Central memory CD8-positive, alpha-beta T cell (primary cell): ENCODE measurements around the gene MCTP1.

Source experiments
- ATAC-seq: fragments of 150-1000 bp; cut with Tn5 transposase; replicated peaks from 2 replicates; pipeline ENCODE4 v1.10.0; 2022; ENCODE audit warnings: mild to moderate bottlenecking, moderate FRiP score, moderate number of reproducible peaks; ENCODE audit not compliant: poor library complexity, severe bottlenecking; ENCODE audit errors: extremely low read depth
- DNase-seq, 2 donors: peaks; one replicate each; pipeline ENCODE4 v3.0.0; 2021; ENCODE audit warnings: low spot score in 2 of 2
- H3K27ac Mint-ChIP-seq: one replicate; pipeline ENCODE4 v1.8.0; 2022; ENCODE audit warnings: low read depth, mild to moderate bottlenecking, moderate library complexity, mixed read lengths
- H3K27me3 Mint-ChIP-seq: one replicate; pipeline ENCODE4 v1.8.0; 2022; ENCODE audit warnings: mixed read lengths
- H3K36me3 Mint-ChIP-seq: one replicate; pipeline ENCODE4 v1.8.0; 2022; ENCODE audit warnings: mild to moderate bottlenecking, moderate library complexity, mixed read lengths; ENCODE audit not compliant: insufficient read depth
- H3K4me1 Mint-ChIP-seq: one replicate; pipeline ENCODE4 v1.8.0; 2022; ENCODE audit warnings: mixed read lengths
- H3K4me3 Mint-ChIP-seq: one replicate; pipeline ENCODE4 v1.8.0; 2022; ENCODE audit warnings: mild to moderate bottlenecking, moderate library complexity, mixed read lengths
- H3K9me3 Mint-ChIP-seq: one replicate; pipeline ENCODE4 v1.8.0; 2022; ENCODE audit warnings: mixed read lengths

MCTP1 gene

DNA sequence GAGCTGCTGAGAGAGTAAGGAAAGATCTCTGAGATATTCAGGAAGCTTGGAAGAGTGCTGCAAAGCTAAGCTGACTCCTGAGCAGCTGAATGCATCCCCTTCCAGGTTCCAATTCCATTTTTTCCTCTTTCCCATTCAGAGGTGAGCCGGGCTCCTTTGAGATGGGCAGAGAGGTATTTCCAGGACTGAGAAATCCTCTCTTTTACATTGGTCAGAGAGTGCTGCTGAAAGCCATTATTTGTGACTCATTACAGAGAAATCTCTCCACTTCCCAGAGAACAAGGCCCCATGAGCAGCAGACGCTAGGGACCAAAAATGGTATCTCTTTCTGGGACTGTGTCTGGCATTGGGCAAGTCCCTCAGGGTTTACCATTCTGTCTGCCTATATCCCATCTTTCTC is 3.7 kb downstream of the MCTP1 start:
- no peaks in the 10 kb centered on the region for H3K36me3 Mint-ChIP-seq
- H3K27me3 Mint-ChIP-seq, result peaks cover 53% of the 10 kb centered on the region
- H3K9me3 Mint-ChIP-seq, result no peaks in the 10 kb centered on the region
- DNase-seq (no peak), ATAC-seq (no peak)
- H3K4me1 Mint-ChIP-seq, result peaks cover 5% of the 10 kb centered on the region
- H3K27ac Mint-ChIP-seq, result no peak overlapping the region
- H3K4me3 Mint-ChIP-seq, result no peak overlapping the region

DNA sequence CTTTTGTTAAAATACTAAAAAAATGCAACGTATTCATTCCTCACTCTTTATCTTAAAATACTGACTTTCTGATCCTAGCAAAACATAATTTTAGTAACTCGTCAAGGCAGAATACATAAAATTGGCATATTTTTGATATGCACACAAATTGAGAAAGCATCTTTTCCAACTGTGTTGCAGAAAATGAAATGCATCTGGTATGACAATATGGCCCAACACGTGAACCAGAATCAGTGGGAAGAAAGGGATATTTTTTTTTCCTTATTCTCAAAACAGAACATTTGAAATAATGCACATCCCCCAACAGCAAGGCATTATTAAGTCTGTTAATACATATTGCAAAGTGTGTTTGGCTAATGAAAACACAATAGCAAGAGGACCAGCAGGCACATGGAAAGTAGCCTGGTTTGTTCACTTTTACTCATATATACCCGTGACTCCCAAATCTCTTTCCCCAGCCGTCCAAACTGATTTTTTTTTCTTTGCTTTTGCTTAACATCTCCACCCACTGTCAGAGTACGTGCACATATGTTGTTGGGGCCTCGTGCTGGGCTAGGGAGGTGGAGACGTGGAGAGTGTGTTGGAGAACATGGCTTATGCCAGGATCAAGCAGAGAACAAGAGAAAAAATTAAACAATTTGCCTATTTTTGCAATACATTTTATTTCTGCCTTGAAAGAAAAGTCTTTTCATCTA is 4.3 kb downstream of the MCTP1 start:
- Mint-ChIP-seq H3K27me3 (peaks cover 46% of the 10 kb centered on the region), H3K36me3 (no peaks in the 10 kb centered on the region), H3K4me3 (no peak overlapping the region), H3K27ac (no peak overlapping the region), H3K9me3 (no peaks in the 10 kb centered on the region), H3K4me1 (peaks cover 4% of the 10 kb centered on the region)
- no peak for DNase-seq
- no peak for ATAC-seq

DNA sequence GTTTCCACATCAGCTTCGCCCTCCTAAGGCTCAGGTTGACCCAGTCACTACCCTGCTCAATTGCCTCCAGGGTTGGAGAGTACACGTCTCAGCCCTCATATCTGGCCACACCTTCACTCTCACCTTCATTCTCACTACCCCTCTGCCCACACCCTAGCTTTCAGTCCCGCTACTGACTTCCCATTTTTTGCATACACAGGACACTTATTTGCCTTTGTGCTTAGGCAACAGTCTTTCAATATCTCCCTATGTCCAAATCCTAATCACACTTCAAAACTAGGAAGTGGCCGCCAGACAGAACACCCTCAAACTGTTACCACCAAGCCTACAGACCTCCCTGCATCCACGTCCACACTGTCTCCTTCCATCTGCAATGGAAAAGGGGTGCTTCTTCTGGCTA is 10.9 kb downstream of the MCTP1 start:
- Mint-ChIP-seq H3K9me3 (no peaks in the 10 kb centered on the region), H3K4me1 (no peaks in the 10 kb centered on the region), H3K4me3 (no peak overlapping the region), H3K27me3 (no peaks in the 10 kb centered on the region), H3K27ac (no peak overlapping the region), H3K36me3 (no peaks in the 10 kb centered on the region)
- DNase-seq, result no peak
- no peak for ATAC-seq

DNA sequence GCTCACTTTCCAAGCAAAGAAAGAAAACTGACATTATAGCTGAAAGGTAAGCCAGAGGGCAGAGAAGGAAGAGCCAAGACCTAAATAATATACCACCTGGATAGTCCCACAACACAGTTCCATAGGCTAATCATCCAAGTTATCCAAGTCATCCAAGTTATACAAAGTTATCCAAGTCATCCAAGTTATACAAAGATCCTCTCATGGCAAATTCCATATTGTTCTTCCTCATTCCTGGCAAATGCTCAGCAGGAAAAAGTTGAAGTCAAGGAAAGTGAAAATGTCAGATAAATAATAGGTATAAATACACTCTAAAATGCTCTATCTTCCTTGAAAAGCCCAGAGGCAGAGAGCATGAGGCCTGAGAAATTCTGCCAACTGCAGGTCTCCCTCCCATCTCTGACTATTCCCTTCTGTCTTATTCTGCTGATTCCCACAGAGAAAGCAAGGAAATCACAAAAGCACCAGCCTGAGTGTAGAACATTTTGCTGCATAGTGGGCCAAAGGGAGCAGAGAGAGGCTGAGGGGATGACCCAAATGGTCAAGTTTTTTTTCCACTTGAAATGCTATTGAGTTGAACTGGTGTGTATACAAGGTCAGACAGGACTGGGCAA is 12.5 kb downstream of the MCTP1 start:
- DNase-seq (no peak), ATAC-seq (no peak)
- Mint-ChIP-seq H3K27ac (no peak overlapping the region), H3K4me3 (no peak overlapping the region), H3K9me3 (no peaks in the 10 kb centered on the region), H3K4me1 (no peaks in the 10 kb centered on the region), H3K36me3 (no peaks in the 10 kb centered on the region), H3K27me3 (peaks cover 10% of the 10 kb centered on the region)

DNA sequence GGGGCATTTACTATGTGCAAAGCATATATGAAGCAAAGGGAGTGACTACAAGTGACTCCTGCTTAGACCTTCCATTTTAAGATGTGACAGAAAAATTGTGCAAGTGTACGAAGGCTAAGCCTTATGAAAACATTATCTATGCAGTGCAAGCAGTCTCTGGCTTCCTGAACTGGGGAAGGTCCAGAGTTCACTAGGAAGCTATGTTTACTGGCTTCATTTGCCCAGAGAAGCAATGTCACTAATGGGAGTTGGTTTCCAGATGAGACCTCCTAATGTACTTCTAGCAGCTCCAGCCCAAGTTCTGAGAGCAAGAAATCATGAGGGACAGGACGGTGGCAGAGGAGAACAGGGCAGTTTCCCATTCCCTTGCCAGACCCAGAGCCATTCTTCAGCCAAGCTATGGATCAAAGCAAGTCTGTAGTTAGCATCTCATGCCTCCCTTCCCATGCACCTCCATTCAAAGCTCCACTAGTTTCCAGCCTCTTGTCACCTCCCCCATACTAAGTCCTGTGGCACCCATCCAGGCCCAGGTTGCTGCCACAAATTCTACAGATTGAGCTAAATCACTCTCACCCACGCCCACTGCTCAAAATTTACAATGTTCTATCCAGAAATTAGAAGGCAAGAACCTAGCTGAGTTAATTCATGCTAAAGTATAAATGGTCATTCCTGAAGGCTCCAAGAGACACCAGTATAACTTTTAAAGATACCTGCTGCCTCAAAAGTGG is 21.8 kb downstream of the MCTP1 start:
- DNase-seq, result no peak
- no peak for ATAC-seq
- Mint-ChIP-seq H3K27ac (no peak overlapping the region), H3K4me3 (no peak overlapping the region), H3K4me1 (no peaks in the 10 kb centered on the region), H3K9me3 (no peaks in the 10 kb centered on the region), H3K27me3 (peaks cover 21% of the 10 kb centered on the region), H3K36me3 (peaks cover 2% of the 10 kb centered on the region)

DNA sequence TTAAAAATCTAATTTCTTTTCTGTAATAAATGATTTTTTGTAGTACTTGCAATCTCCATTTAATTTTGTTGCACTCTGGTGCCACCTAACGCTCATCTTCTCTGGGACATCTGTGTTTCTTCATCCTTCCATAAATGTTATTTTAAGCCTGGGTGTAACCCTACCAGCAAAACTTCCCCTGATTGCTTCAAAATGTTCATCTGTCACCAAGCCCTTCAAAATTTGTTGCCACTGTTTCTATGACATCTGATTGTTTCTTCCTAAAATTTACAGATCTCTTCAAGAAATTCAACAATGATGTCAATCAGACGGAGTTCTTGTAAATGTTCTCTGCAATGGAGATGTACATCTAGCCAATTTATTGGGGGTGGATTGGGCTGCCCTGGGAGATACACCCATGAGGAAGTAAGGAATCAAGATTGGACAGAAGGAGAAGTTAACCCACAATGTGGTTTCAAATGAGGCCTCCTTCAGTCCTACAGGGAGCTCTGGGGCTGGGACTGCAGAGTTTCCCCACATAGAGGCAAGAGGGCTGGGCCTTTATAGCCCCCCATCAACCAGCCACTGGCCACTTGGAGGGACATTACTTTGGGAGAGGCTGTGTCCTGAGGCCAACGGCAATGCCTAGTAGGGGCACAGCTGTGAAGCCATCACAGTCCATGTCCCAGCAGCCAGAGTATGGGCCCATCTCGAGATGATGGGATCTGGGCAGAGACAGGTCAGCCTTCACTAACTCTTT is 23.3 kb downstream of the MCTP1 start:
- ATAC-seq (no peak), DNase-seq (no peak)
- Mint-ChIP-seq H3K36me3 (peaks cover 2% of the 10 kb centered on the region), H3K27ac (no peak overlapping the region), H3K9me3 (no peaks in the 10 kb centered on the region), H3K4me1 (no peaks in the 10 kb centered on the region), H3K4me3 (no peak overlapping the region), H3K27me3 (peaks cover 11% of the 10 kb centered on the region)

DNA sequence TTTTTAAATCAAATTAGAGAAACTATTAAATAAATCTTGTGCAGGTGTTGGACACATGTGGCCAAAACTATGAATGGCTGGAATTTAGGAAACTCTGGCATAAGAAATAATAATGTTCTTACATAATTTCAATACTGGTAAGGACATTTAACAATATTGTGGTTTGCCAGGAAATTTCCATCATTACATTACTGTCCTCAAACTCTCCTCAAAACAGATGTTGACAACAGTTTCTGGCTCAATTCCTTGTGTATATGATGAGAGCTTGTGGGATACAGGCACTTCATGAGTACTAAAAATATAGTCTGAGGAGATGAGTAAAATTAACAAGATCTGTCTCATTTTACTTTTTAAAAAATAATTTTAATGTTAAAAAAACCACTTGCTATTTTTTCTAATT is 27.9 kb downstream of the MCTP1 start:
- peaks cover 11% of the 10 kb centered on the region for H3K27me3 Mint-ChIP-seq
- no peaks in the 10 kb centered on the region for H3K9me3 Mint-ChIP-seq
- DNase-seq, result no peak
- no peaks in the 10 kb centered on the region for H3K36me3 Mint-ChIP-seq
- ATAC-seq, result no peak
- H3K4me1 Mint-ChIP-seq, result no peaks in the 10 kb centered on the region
- H3K4me3 Mint-ChIP-seq, result no peak overlapping the region
- H3K27ac Mint-ChIP-seq, result no peak overlapping the region

DNA sequence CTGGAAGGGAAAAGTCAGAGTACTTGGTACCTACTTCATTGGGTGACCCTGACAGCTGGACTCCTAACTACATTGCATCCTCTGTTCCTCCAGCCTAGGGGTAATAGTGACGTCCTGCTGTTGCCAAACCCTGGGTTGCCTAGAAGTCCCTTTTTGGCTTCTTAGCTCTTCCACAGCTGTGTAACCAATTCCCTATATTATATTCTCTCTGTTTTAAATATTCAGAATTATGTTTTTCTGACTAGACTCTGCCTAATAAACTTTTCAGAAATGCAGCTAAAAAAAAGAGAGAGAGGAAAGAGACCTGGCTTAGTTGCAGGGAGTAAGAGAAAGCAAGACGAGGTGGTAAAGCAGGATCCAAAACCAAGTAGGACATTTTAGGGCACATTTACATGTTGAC is 28.4 kb downstream of the MCTP1 start:
- H3K4me3 Mint-ChIP-seq, result no peak overlapping the region
- DNase-seq, result no peak
- peaks cover 11% of the 10 kb centered on the region for H3K27me3 Mint-ChIP-seq
- no peak overlapping the region for H3K27ac Mint-ChIP-seq
- H3K9me3 Mint-ChIP-seq, result no peaks in the 10 kb centered on the region
- no peaks in the 10 kb centered on the region for H3K4me1 Mint-ChIP-seq
- no peaks in the 10 kb centered on the region for H3K36me3 Mint-ChIP-seq
- no peak for ATAC-seq

DNA sequence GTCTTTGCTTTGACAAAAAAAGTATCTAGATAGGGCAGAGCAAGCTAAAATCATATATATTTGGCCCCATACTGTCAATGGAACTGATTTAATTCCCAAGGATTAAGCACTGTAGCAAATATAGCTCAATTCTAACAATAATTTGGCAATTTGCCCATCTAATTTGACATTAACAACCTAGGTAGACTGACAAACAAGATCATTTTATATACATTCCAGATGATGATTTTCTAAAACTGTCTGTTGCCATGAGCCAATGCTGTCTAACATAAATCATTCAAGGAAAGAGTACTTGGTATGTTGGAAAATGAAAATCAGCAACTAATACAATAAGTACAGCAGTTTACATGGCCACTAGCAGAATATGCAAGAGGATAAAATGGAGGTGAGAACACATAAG is 32.1 kb downstream of the MCTP1 start:
- H3K9me3 Mint-ChIP-seq, result peaks cover 5% of the 10 kb centered on the region
- H3K27me3 Mint-ChIP-seq, result no peaks in the 10 kb centered on the region

DNA sequence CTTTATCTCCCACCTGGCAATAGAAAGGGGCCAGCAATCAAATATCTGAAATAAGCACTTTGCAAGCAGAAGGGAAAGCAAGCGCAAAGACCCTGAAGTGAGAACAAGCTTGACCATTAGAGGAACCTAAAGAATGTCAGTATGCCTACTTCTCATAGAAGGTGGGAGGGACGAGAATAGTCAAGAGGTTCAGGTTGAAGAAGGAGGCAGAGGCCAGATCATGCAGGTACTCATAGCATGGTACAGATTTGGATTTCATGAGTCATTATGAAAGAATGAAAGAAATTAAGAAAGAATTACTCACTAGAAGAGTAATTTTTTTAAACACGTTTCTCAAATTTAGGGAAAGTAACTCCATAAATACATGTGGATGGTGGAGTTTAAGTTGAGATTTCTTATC is 33.7 kb downstream of the MCTP1 start:
- DNase-seq (no peak), ATAC-seq (no peak)
- no peaks in the 10 kb centered on the region for H3K36me3 Mint-ChIP-seq
- no peak overlapping the region for H3K4me3 Mint-ChIP-seq
- no peak overlapping the region for H3K27ac Mint-ChIP-seq
- peaks cover 12% of the 10 kb centered on the region for H3K9me3 Mint-ChIP-seq
- H3K27me3 Mint-ChIP-seq, result peaks cover 9% of the 10 kb centered on the region
- no peaks in the 10 kb centered on the region for H3K4me1 Mint-ChIP-seq

More for the DNA sequence above, 32.1 kb downstream of the MCTP1 start:
- H3K4me1 Mint-ChIP-seq, result no peaks in the 10 kb centered on the region
- ATAC-seq (no peak), DNase-seq (no peak)
- H3K4me3 Mint-ChIP-seq, result no peak overlapping the region
- no peak overlapping the region for H3K27ac Mint-ChIP-seq
- no peaks in the 10 kb centered on the region for H3K36me3 Mint-ChIP-seq

DNA sequence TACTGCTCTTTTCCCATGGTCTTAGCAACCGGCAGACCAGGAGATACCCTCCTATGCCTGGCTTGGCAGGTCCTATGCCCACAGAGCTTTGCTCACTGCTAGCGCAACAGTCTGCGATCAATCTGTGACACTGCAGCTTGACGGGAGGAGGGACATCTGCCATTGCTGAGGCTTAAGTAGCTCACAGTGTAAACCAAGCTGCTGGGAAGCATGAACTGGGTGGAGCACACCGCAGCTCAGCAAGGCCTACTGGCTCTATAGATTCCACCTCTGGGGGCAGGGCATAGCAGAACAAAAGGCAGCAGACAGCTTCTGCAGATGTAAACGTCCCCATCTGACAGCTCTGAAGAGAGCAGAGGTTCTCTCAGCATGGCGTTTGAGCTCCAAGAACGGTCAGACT is 40.4 kb downstream of the MCTP1 start:
- H3K4me3 Mint-ChIP-seq, result no peak overlapping the region
- H3K9me3 Mint-ChIP-seq, result peaks cover 14% of the 10 kb centered on the region
- no peaks in the 10 kb centered on the region for H3K36me3 Mint-ChIP-seq
- peaks cover 9% of the 10 kb centered on the region for H3K27me3 Mint-ChIP-seq
- ATAC-seq (no peak), DNase-seq (no peak)
- H3K4me1 Mint-ChIP-seq, result no peaks in the 10 kb centered on the region
- no peak overlapping the region for H3K27ac Mint-ChIP-seq

DNA sequence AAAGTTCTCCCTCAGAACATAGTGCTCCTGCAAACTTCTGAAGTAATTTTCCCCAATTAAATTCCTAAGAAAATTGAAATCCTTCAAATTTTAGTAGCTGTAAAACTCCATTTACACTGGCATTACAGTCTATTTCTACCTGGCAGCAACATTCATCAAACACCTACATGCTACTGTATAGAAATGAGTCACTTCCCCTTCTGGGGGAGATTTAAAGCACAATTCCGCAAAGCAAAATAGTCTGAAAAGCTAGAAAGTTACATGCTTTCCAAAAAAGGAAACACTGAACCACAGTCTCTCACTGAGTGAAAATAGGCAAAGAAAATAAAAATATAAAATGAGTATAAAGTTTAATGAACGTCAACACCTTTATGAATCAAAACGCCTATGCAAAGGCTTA is 43.3 kb downstream of the MCTP1 start:
- Mint-ChIP-seq H3K4me3 (no peak overlapping the region), H3K4me1 (no peaks in the 10 kb centered on the region), H3K27ac (no peak overlapping the region), H3K27me3 (no peaks in the 10 kb centered on the region), H3K36me3 (no peaks in the 10 kb centered on the region), H3K9me3 (peaks cover 8% of the 10 kb centered on the region)
- ATAC-seq, result no peak
- DNase-seq, result no peak
